ENCODE data around the gene KRTAP20-3. TPM values are rescaled to one million over a fixed set of nuclear protein-coding genes. Genes with fewer than 3 reads are reported as not detected.

The KRTAP20-3 gene
- total RNA-seq, 1 experiment from 2014 or later: not detected

GRCh38 chr21:30680586-30680985 lies 37.9 kb downstream of the KRTAP20-3 start:
- Histone ChIP-seq H3K36me3 (ENCODE audit: control insufficient read depth, insufficient read depth, low read length) (no peaks in the 10 kb centered on the region), H3K27me3 (ENCODE audit: control insufficient read depth, insufficient read depth, low read length) (no peaks in the 10 kb centered on the region), H3K9me3 (ENCODE audit: control insufficient read depth, insufficient read depth, low read depth, low read length) (no peaks in the 10 kb centered on the region), H3K4me1 (ENCODE audit: control insufficient read depth, insufficient read depth, low read length) (no peaks in the 10 kb centered on the region), H3K27ac (ENCODE audit: low read length) (no peak overlapping the region), H3K4me3 (ENCODE audit: low read depth in 2 of 2, low read length in 2 of 2) (no peak overlapping the region)
- BruUV-seq (replicated peaks): no TSS peak
- ChIA-PET POLR2A (no interaction called here), CTCF (no interaction called here)
- ATAC-seq (no peak), DNase-seq (ENCODE audit: low read depth, low spot score) (no peak)
- in situ Hi-C loops (cut with HindIII; ENCODE audit: low pct_unique_long_range_greater_than_20kb, low sequenced_read_pairs): no loop called here
- intact Hi-C loops (cut with micrococcal nuclease; ENCODE audit: unreplicated experiment): no loop called here
- TF ChIP-seq REST (IDR thresholded peaks at IDR 0.05; ENCODE audit: insufficient read depth in 1 of 2, low read depth in 2 of 2, low read length in 1 of 2): no peak
- TF ChIP-seq POLR2AphosphoS5 (IDR thresholded peaks at IDR 0.05; ENCODE audit: low read depth, low read length): no peak
- no peak for TF ChIP-seq SIN3A (IDR thresholded peaks at IDR 0.05; ENCODE audit: borderline replicate concordance, insufficient read depth, low read depth, low read length)

- Histone ChIP-seq H3K36me3 (ENCODE audit: control insufficient read depth, insufficient read depth, low read length) (no peaks in the 10 kb centered on the region), H3K4me3 (ENCODE audit: low read depth in 2 of 2, low read length in 2 of 2) (no peak overlapping the region), H3K4me1 (ENCODE audit: control insufficient read depth, insufficient read depth, low read length) (no peaks in the 10 kb centered on the region), H3K9me3 (ENCODE audit: control insufficient read depth, insufficient read depth, low read depth, low read length) (no peaks in the 10 kb centered on the region), H3K27me3 (ENCODE audit: control insufficient read depth, insufficient read depth, low read length) (no peaks in the 10 kb centered on the region), H3K27ac (ENCODE audit: low read length) (no peak overlapping the region)
- TF ChIP-seq REST (IDR thresholded peaks at IDR 0.05; ENCODE audit: insufficient read depth in 1 of 2, low read depth in 2 of 2, low read length in 1 of 2) (no peak), TCF7L2 (IDR thresholded peaks at IDR 0.05; ENCODE audit: low read depth, low read length) (no peak), SIN3A (IDR thresholded peaks at IDR 0.05; ENCODE audit: borderline replicate concordance, insufficient read depth, low read depth, low read length) (no peak), POLR2AphosphoS5 (IDR thresholded peaks at IDR 0.05; ENCODE audit: low read depth, low read length) (no peak), CTCF (IDR thresholded peaks at IDR 0.05) (no peak)
- ChIA-PET POLR2A (no interaction called here), CTCF (no interaction called here)
- ATAC-seq (no peak), DNase-seq (ENCODE audit: low read depth, low spot score) (no peak)
- no TSS peak for BruUV-seq (replicated peaks)
- in situ Hi-C loops (cut with HindIII; ENCODE audit: low pct_unique_long_range_greater_than_20kb, low sequenced_read_pairs) (no loop called here), intact Hi-C loops (cut with micrococcal nuclease; ENCODE audit: unreplicated experiment) (no loop called here)
These were observed 41.8 kb downstream of the KRTAP20-3 start for GRCh38 chr21:30684506-30684905.
